PFSK-1 (cell line): ENCODE data around the gene CUX1.

ENCODE experiments used
- POLR2AphosphoS5 ChIP-seq: IDR thresholded peaks from 2 replicates; pipeline ENCODE4 v1.6.1; 2012; ENCODE audit warnings: low read depth, mild to moderate bottlenecking, control low read depth, low read length, moderate library complexity
- REST ChIP-seq, 2 experiments: IDR thresholded peaks; 2 replicates each; pipeline versions ENCODE4 v1.6.1 to v1.8.0; 2011 to 2012; ENCODE audit warnings: low read depth in 2 of 2, low read length in 2 of 2, control low read depth in 1 of 2, inconsistent platforms in 1 of 2, mild to moderate bottlenecking in 1 of 2, moderate library complexity in 1 of 2; ENCODE audit not compliant: insufficient read depth in 1 of 2
- SIN3A ChIP-seq: IDR thresholded peaks from 2 replicates; pipeline ENCODE4 v1.6.1; 2012; ENCODE audit warnings: mild to moderate bottlenecking, low read length, moderate library complexity, borderline replicate concordance; ENCODE audit not compliant: insufficient read depth

GRCh38 chr7:101869901-101870290 lies 52.5 kb downstream of the CUX1 start:
- TF ChIP-seq REST (IDR thresholded peaks at IDR 0.05; ENCODE audit: insufficient read depth in 1 of 2, low read depth in 2 of 2, low read length in 2 of 2): no peak
- no peak for TF ChIP-seq POLR2AphosphoS5
- no peak for TF ChIP-seq SIN3A
